ENCODE results near the gene UNK.
"Not testable (repeated sequence)": the region's sequence is repeated elsewhere in the genome, so short reads cannot be mapped to it uniquely, and the experiment has no call there.

The UNK gene

GRCh38 chr17:75757086-75757681 is 27.4 kb upstream of the UNK start:
- no peak overlapping the region for H3K27ac ChIP-seq (ENCODE audit: low read length)
- no peak overlapping the region for H2AFZ ChIP-seq (ENCODE audit: low read depth, low read length)
- no peaks in the 10 kb centered on the region for H3K36me3 ChIP-seq (replicated peaks; ENCODE audit: low read depth, low read length)
- no peak overlapping the region for H3K4me3 ChIP-seq (ENCODE audit: low read length)
- no peaks in the 10 kb centered on the region for H3K27me3 ChIP-seq (ENCODE audit: low read depth, low read length)
- no peak overlapping the region for H3K4me2 ChIP-seq (ENCODE audit: low read length)
- no peaks in the 10 kb centered on the region for H3K79me2 ChIP-seq (ENCODE audit: low read length)
- TF ChIP-seq CTCF (IDR thresholded peaks at IDR 0.05; ENCODE audit: low read depth, low read length) (no peak), EZH2phosphoT487 (IDR thresholded peaks at IDR 0.05; ENCODE audit: low read depth) (no peak)
- no peaks in the 10 kb centered on the region for H3K9me3 ChIP-seq (ENCODE audit: insufficient read depth, low read length)
- peaks cover 19% of the 10 kb centered on the region for H3K4me1 ChIP-seq (ENCODE audit: low read length)
- H3K9ac ChIP-seq (ENCODE audit: low read length), result no peak overlapping the region
- no peaks in the 10 kb centered on the region for H4K20me1 ChIP-seq (ENCODE audit: insufficient read depth, low read length)

DNA sequence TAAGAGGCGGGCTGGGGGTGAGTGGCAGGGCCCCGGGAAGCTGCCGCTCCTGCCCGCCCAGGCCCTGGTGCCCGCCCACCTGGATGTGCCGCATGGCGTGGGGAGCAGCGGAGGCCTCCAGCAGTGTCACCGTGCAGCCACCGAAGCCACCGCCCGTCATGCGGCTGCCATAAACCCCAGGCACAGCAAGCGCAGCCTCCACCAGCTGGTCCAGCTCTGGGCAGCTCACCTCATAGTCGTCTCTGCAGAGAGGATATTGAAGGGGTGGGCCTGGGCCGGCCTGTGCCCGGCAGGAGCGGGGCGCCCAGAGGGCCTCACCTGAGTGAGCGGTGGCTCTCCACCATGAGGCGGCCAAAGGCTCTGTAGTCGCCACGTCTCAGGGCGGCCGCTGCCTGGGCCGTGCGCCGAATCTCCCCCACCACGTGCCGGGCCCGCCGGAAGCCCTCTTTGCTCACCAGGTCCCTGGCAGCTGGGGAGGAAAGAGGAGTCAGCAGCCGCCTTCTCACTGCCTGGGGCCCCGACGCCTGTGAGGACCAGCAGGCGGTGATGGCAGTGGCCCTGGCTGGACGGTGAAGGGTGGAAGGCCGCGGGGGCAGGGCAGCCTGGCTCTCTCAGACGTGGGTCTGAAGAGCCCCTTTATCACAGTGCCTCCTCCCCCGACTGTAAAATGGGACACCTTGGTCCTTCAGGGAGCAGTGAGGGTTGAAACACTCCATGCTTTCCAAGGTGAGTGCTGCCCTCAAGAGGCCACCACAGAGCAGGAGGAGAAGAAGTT is 26.3 kb upstream of the UNK start:
- Histone ChIP-seq H3K36me3 (replicated peaks; ENCODE audit: low read depth, low read length) (peaks cover 3% of the 10 kb centered on the region), H3K79me2 (ENCODE audit: low read length) (no peaks in the 10 kb centered on the region), H2AFZ (ENCODE audit: low read depth, low read length) (no peak overlapping the region), H3K4me1 (ENCODE audit: low read length) (peaks cover 12% of the 10 kb centered on the region), H3K9me3 (ENCODE audit: insufficient read depth, low read length) (no peaks in the 10 kb centered on the region), H3K27me3 (ENCODE audit: low read depth, low read length) (no peaks in the 10 kb centered on the region), H3K9ac (ENCODE audit: low read length) (no peak overlapping the region), H3K4me2 (ENCODE audit: low read length) (no peak overlapping the region), H3K27ac (ENCODE audit: low read length) (no peak overlapping the region), H4K20me1 (ENCODE audit: insufficient read depth, low read length) (no peaks in the 10 kb centered on the region), H3K4me3 (ENCODE audit: low read length) (no peak overlapping the region)
- TF ChIP-seq EZH2phosphoT487 (IDR thresholded peaks at IDR 0.05; ENCODE audit: low read depth) (no peak), CTCF (IDR thresholded peaks at IDR 0.05; ENCODE audit: low read depth, low read length) (peak; percentile 35)

DNA sequence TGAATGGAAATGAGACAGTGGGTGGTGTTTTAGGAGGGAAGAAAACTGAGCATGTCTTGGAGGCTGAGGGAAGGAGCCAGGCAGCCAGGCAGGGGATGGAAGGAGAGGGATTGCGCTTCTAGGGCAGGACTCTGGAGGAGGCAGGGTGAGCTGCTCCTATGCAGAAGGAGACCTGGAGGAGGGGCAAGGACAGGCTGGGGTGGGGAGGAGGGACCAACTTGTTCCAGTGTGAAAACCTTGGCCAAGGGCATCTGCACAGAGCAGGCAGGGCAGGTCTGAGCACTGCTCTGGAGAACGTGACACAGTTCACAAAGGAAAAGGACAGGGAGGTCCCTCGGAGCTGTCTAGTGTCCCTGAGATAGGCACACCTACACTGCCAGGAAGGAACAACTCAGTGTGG is 25.1 kb upstream of the UNK start:
- no peaks in the 10 kb centered on the region for H4K20me1 ChIP-seq (ENCODE audit: insufficient read depth, low read length)
- TF ChIP-seq EZH2phosphoT487 (IDR thresholded peaks at IDR 0.05; ENCODE audit: low read depth) (no peak), CTCF (IDR thresholded peaks at IDR 0.05; ENCODE audit: low read depth, low read length) (no peak)
- H3K4me2 ChIP-seq (ENCODE audit: low read length), result no peak overlapping the region
- H3K27ac ChIP-seq (ENCODE audit: low read length), result no peak overlapping the region
- H3K9ac ChIP-seq (ENCODE audit: low read length), result no peak overlapping the region
- no peak overlapping the region for H3K4me3 ChIP-seq (ENCODE audit: low read length)
- peaks cover 3% of the 10 kb centered on the region for H3K36me3 ChIP-seq (replicated peaks; ENCODE audit: low read depth, low read length)
- no peak overlapping the region for H2AFZ ChIP-seq (ENCODE audit: low read depth, low read length)
- H3K79me2 ChIP-seq (ENCODE audit: low read length), result no peaks in the 10 kb centered on the region
- no peaks in the 10 kb centered on the region for H3K9me3 ChIP-seq (ENCODE audit: insufficient read depth, low read length)
- peaks cover 13% of the 10 kb centered on the region for H3K4me1 ChIP-seq (ENCODE audit: low read length)
- no peaks in the 10 kb centered on the region for H3K27me3 ChIP-seq (ENCODE audit: low read depth, low read length)

DNA sequence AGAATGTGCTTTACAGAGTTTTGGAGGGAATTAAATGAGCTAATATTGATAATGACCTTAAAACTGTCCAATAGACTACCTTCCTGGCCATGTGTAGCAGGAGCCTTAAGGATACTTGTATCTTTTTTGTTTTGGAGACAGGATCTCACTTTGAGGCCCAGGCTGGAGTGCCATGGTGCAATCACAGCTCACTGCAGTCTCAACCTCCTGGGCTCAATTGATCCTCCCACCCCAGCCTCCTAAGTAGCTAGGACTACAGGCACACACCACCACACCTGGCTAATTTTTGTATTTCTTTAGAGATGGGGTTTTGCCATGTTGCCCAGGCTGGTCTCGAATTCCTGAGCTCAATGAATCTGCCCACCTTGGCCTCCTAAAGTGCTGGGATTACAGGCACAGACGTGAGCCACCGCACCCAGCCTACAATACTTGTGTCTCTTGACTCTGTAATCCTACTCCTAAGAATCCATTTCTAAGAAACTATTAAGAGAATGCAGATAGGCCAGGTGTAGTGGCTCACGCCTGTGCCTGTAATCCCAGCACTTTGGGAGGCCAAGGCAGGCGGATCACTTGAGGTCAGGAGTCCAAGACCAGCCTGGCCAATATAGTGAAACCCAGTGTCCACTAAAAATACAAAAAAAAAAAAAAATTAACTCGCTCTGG is 24.5 kb upstream of the UNK start:
- not testable (repeated sequence) for H3K27me3 ChIP-seq (ENCODE audit: low read depth, low read length); H3K79me2 ChIP-seq (ENCODE audit: low read length); H3K9ac ChIP-seq (ENCODE audit: low read length); H2AFZ ChIP-seq (ENCODE audit: low read depth, low read length); H3K36me3 ChIP-seq (replicated peaks; ENCODE audit: low read depth, low read length); H3K4me1 ChIP-seq (ENCODE audit: low read length); H3K4me2 ChIP-seq (ENCODE audit: low read length); H3K9me3 ChIP-seq (ENCODE audit: insufficient read depth, low read length); H3K27ac ChIP-seq (ENCODE audit: low read length); H4K20me1 ChIP-seq (ENCODE audit: insufficient read depth, low read length); H3K4me3 ChIP-seq (ENCODE audit: low read length)

Data from OCI-LY3 (cell line).